OCI-LY7 (cell line): Measurements from ENCODE around the gene ZNF750. TPM values are rescaled to one million over a fixed set of nuclear protein-coding genes. Genes with fewer than 3 reads are reported as not detected.

Experiments used
- BruUV-seq: library from RNA; stranded (reverse); fragments of 400-500 nt; replicated peaks from 2 replicates; lab custom pipeline; 2021; lab: Mats Ljungman, UMichigan
- CTCF ChIA-PET: fragments of 300-600 bp; sonication (Branson Sonifier 250); formaldehyde crosslinking; loops from one replicate; lab custom pipeline; 2022; ENCODE audit warnings: antibody characterized with exemption; ENCODE audit not compliant: unreplicated experiment; lab: Charles Lee
- POLR2A ChIA-PET: fragments of 300-600 bp; sonication (Branson Sonifier 250); formaldehyde crosslinking; loops from one replicate; lab custom pipeline; 2022; ENCODE audit warnings: antibody characterized with exemption; lab: Charles Lee
- DNase-seq: peaks from one replicate; pipeline ENCODE4 v3.0.0-alpha.2; 2015; ENCODE audit warnings: low spot score
- H2AFZ ChIP-seq: fragments of 200-600 bp; sonication (generic), shearing (Covaris generic); 2 replicates; pipeline ENCODE4 v1.6.1; 2014; ENCODE audit warnings: mild to moderate bottlenecking, antibody characterized with exemption, low read length, moderate library complexity
- H3K27ac ChIP-seq: fragments of 200-600 bp; sonication (generic); 2 replicates; pipeline ENCODE4 v1.5.1; 2014; ENCODE audit warnings: mixed run types, low read depth, mild to moderate bottlenecking, moderate library complexity, low read length, inconsistent platforms; ENCODE audit not compliant: poor library complexity, severe bottlenecking
- H3K36me3 ChIP-seq: fragments of 200-600 bp; sonication (generic); 2 replicates; pipeline ENCODE4 v1.6.1; 2014; ENCODE audit warnings: mild to moderate bottlenecking, antibody characterized with exemption, low read length, moderate library complexity, mixed read lengths; ENCODE audit not compliant: insufficient read depth
- H3K4me1 ChIP-seq: fragments of 200-600 bp; sonication (generic); 2 replicates; pipeline ENCODE4 v1.5.1; 2014; ENCODE audit warnings: mild to moderate bottlenecking, low read length; ENCODE audit not compliant: insufficient read depth, poor library complexity, severe bottlenecking
- H3K4me2 ChIP-seq: fragments of 200-600 bp; sonication (generic); 2 replicates; pipeline ENCODE4 v1.6.1; 2014; ENCODE audit warnings: mild to moderate bottlenecking, low read length
- H3K4me3 ChIP-seq: fragments of 200-600 bp; sonication (generic); 2 replicates; pipeline ENCODE4 v1.5.1; 2014; ENCODE audit warnings: mild to moderate bottlenecking, low read depth, low read length; ENCODE audit not compliant: poor library complexity, severe bottlenecking
- H3K79me2 ChIP-seq: fragments of 200-600 bp; sonication (generic); 2 replicates; pipeline ENCODE4 v1.6.1; 2016; ENCODE audit warnings: low read depth, mild to moderate bottlenecking, low read length, moderate library complexity, mixed read lengths; ENCODE audit not compliant: insufficient read depth
- H3K9me2 ChIP-seq: fragments of 200-600 bp; sonication (generic); 2 replicates; pipeline ENCODE4 v1.6.1; 2016; ENCODE audit warnings: mild to moderate bottlenecking, low read length, mixed read lengths; ENCODE audit not compliant: insufficient read depth
- H3K9me3 ChIP-seq: fragments of 200-600 bp; sonication (generic); 2 replicates; pipeline ENCODE4 v1.6.1; 2014; ENCODE audit warnings: mild to moderate bottlenecking, mixed run types, low read length, mixed read lengths
- H4K20me1 ChIP-seq: fragments of 200-600 bp; sonication (generic); 2 replicates; pipeline ENCODE4 v1.6.1; 2014; ENCODE audit warnings: mild to moderate bottlenecking, antibody characterized with exemption, low read length, moderate library complexity, mixed read lengths; ENCODE audit not compliant: insufficient read depth
- CTCF ChIP-seq: fragments of 200-600 bp; sonication (generic); conservative IDR thresholded peaks from 2 replicates; pipeline ENCODE4 v1.5.1; 2014; ENCODE audit warnings: mild to moderate bottlenecking, antibody characterized with exemption, low read length, moderate library complexity, mixed read lengths
- EZH2phosphoT487 ChIP-seq: fragments of 200-600 bp; sonication (generic); IDR thresholded peaks from 2 replicates; pipeline ENCODE4 v1.6.1; 2018; ENCODE audit warnings: low read depth, borderline replicate concordance, mild to moderate bottlenecking, mixed run types, antibody characterized with exemption, low read length, moderate library complexity, mixed read lengths
- intact Hi-C: fragments of 100-400 bp; cut with micrococcal nuclease; formaldehyde crosslinking; loops from one replicate; pipeline ENCODE4 v1.10.0; 2022; ENCODE audit not compliant: unreplicated experiment
- total RNA-seq, 2 experiments: library from RNA; depleted of rRNA in 1 of 2; stranded (reverse); fragments of >200 nt in 1 of 2; shearing (Covaris generic) in 1 of 2; gene quantifications; 2 replicates each; pipeline ENCODE4 v1.2.3, GENCODE V29; 2014 to 2022

ZNF750 gene
- total RNA-seq, 2 experiments from 2014 or later = not detected

DNA sequence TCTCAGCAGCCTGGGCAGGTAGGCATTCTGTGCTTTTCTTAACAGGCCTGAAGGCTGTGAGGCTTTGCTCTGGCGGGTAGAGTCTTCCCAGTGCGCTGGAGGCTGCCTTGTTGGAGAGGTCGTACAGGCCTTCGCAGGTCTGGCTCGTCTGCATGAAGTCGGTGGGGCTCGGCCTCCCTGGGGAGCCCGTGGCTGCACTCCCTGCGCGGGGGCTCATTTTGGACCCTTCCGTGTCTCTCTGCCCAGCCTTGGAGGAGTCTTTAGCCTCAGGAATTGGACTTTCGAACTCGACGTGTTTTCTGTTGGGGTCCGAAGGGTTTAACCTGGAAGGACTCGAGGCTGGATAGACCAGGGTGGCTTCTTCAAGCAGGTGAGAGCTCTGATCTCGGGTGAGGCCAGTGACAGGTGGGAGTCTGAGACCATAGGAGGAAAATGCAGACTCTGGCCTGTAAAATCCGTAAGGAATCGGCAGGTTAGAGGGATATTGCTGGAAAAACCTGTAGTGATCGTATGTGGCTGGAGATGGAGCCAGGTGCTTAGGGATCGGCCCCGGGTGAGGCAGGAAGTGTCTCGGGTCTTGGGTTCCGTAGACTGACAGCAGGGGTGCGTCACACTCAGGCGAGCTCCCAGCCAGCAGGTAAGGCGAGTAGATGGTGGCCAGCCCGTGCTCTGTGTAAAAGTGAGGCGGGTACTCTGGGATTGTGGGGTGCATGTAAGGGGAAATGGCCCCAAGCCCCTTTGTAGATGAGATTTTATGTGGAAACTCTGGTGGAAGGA, 8.6 kb downstream of the ZNF750 start:
- Histone ChIP-seq H4K20me1 (no peaks in the 10 kb centered on the region), H3K9me3 (no peaks in the 10 kb centered on the region), H3K4me1 (no peaks in the 10 kb centered on the region), H3K36me3 (peaks cover 46% of the 10 kb centered on the region), H3K4me3 (no peak overlapping the region), H3K79me2 (no peaks in the 10 kb centered on the region), H3K4me2 (no peak overlapping the region), H2AFZ (no peak overlapping the region), H3K27ac (no peak overlapping the region), H3K9me2 (no peaks in the 10 kb centered on the region)
- ChIA-PET POLR2A (no interaction called here), CTCF (no interaction called here)
- no peak for DNase-seq
- no peak for TF ChIP-seq EZH2phosphoT487
- TF ChIP-seq CTCF = no peak
- intact Hi-C loops = no loop called here
- BruUV-seq = no TSS peak

- intact Hi-C loops = no loop called here
- no peak overlapping the region for H3K27ac ChIP-seq
- TF ChIP-seq CTCF = no peak
- no peak for TF ChIP-seq EZH2phosphoT487
Observed at GRCh38 chr17:82830249-82830661, 9.6 kb downstream of the ZNF750 start.

More at GRCh38 chr17:82830249-82830661, 9.6 kb downstream of the ZNF750 start:
- Histone ChIP-seq H3K4me3 (no peak overlapping the region), H3K36me3 (peaks cover 47% of the 10 kb centered on the region), H2AFZ (no peak overlapping the region), H3K4me2 (no peak overlapping the region), H3K4me1 (no peaks in the 10 kb centered on the region), H3K9me3 (no peaks in the 10 kb centered on the region), H3K79me2 (no peaks in the 10 kb centered on the region), H4K20me1 (no peaks in the 10 kb centered on the region), H3K9me2 (no peaks in the 10 kb centered on the region)
- no TSS peak for BruUV-seq
- POLR2A ChIA-PET = interaction anchor here (0.8 to 1.1 kb wide), 2 partner anchors 13 to 39 kb away, joined by 3 to 6 read pairs; no protein-coding TSS in a partner anchor
- CTCF ChIA-PET = no interaction called here
- no peak for DNase-seq
